Motor neuron (in vitro differentiated cells): Measurements from ENCODE around the gene TMCC1. TPM values are rescaled to one million over a fixed set of nuclear protein-coding genes. Genes with fewer than 3 reads are reported as not detected.

Source experiments
- ATAC-seq, 8 experiments: fragments of 200-7000 bp; cut with Tn5 transposase; replicated peaks in 6 of 8; 2 replicates each; pipeline ENCODE4 v1.8.0; 2021; ENCODE audit warnings: mild to moderate bottlenecking in 8 of 8, moderate library complexity in 8 of 8
- H3K27ac ChIP-seq, 2 donors: fragments of 250-450 bp; sonication (Bioruptor Pico); 2 replicates each; pipeline ENCODE4 v1.9.0; 2021; ENCODE audit warnings: antibody characterized with exemption in 2 of 2, mild to moderate bottlenecking in 2 of 2, moderate library complexity in 1 of 2
- H3K4me1 ChIP-seq, 2 donors: fragments of 250-450 bp; sonication (Bioruptor Pico); replicated peaks in 1 of 2; 2 replicates each; pipeline ENCODE4 v1.6.1; 2021; ENCODE audit warnings: antibody characterized with exemption in 2 of 2, mild to moderate bottlenecking in 2 of 2, moderate library complexity in 1 of 2
- H3K4me3 ChIP-seq, 5 donors: fragments of 250-450 bp; sonication (Bioruptor Pico); 2 replicates each; pipeline ENCODE4 v1.9.0; 2021; ENCODE audit warnings: antibody characterized with exemption in 5 of 5, mild to moderate bottlenecking in 5 of 5, moderate library complexity in 4 of 5
- WGBS, 10 experiments: fragments of 450-650 bp; shearing (Covaris generic); methylation state at CpG; one replicate each; pipeline ENCODE4 v1.0.0; 2022; 5-methylcytosine and 5-hydroxymethylcytosine counted together
- in situ Hi-C, 9 experiments: fragments of 400-800 bp; cut with MboI; loops; one replicate each; pipeline ENCODE4 v1.15.0; 2021; ENCODE audit warnings: low sequenced_read_pairs in 9 of 9, low pct_unique_long_range_greater_than_20kb in 2 of 9; ENCODE audit not compliant: unreplicated experiment in 9 of 9
- total RNA-seq, 8 experiments: library from RNA; unstranded; fragments of 300-600 nt; gene quantifications; 2 replicates each; pipeline versions ENCODE4 v1.2.3 to v1.2.4, GENCODE V29; 2022

The TMCC1 gene
- total RNA-seq, 8 experiments from 2014 or later, result 20.0 to 53.2 (median 33.8) TPM

DNA sequence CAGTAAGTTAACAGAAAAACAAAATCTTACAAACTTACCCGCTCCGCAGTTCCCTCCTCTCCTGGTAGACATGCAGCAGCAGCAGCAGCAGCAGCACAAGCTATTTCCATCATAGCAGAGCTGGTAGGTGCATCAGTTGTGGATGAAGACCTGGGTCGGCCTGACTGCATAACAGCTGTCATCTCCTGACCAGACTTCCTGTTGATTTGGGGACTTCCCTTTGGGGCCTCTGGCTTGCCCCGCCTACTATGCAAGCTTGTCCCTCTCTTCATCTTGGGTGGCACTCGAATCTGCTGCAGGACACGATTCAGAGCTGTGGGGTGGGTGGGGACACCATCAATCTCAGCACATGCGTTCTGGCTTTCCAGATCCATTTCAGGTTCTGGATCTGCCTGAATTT, 65.7 kb downstream of the TMCC1 start:
- in situ Hi-C loops, result loop anchor here in 1 of 9 experiments (10.0 to 25.0 kb wide), 2 partner anchors 193 to 340 kb away; no protein-coding TSS in a partner anchor
- ATAC-seq, result peak in 1 of 8 experiments; percentile 13
- 20 to 100% (median 79%) methylated on average over 1 to 6 of the region's 7 CpGs; no CpG with 5 or more reads in 2 of the 10 experiments for WGBS, 10 experiments

GRCh38 chr3:129824926-129825541, 68.5 kb downstream of the TMCC1 start:
- no peak overlapping the region for H3K27ac ChIP-seq
- 0 to 65% (median 42%) methylated on average over 1 to 3 of the region's 3 CpGs for WGBS, 10 experiments

More for the DNA sequence above, 65.7 kb downstream of the TMCC1 start:
- Histone ChIP-seq H3K27ac (no peak overlapping the region), H3K4me1 (no peaks in the 10 kb centered on the region), H3K4me3 (no peak overlapping the region)

GRCh38 chr3:129822679-129823078, 70.8 kb downstream of the TMCC1 start:
- WGBS, 10 experiments, result 50 to 100% (median 100%) methylated on average over 1 of the region's 1 CpG; no CpG with 5 or more reads in 6 of the 10 experiments
- no peaks in the 10 kb centered on the region for H3K4me1 ChIP-seq
- in situ Hi-C loops, result loop anchor here in 3 of 9 experiments (10.0 to 25.0 kb wide), 5 partner anchors 160 to 360 kb away; no protein-coding TSS in a partner anchor
- H3K27ac ChIP-seq, result no peak overlapping the region
- no peak overlapping the region for H3K4me3 ChIP-seq
- ATAC-seq, result no peak

More at GRCh38 chr3:129824926-129825541, 68.5 kb downstream of the TMCC1 start:
- ATAC-seq, result peak in 6 of 8 experiments; percentile 26 to 63 (median 32)
- H3K4me1 ChIP-seq, result no peaks in the 10 kb centered on the region
- H3K4me3 ChIP-seq, result no peak overlapping the region
- in situ Hi-C loops, result loop anchor here in 3 of 9 experiments (10.0 to 25.0 kb wide), 5 partner anchors 163 to 363 kb away; no protein-coding TSS in a partner anchor

DNA sequence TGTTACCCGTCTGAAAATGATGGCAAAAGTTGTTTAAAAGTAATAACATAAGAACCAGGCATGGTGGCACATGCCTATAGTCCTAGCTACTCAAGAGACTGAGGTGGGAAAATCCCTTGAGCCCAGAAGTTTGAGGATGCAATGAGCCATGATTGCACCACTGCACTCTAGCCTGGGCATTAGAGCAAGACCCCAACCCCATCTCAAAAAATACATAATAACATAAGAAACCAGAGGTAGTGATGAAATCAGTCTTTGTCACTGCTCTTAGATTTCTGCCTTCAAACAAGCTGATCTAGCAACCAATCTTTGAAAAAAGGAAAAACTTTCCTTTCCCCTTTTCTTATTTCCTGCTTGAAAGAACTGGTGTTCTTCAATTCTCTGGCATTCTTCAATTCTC, 71.3 kb downstream of the TMCC1 start:
- WGBS, 10 experiments, result 71 to 100% (median 100%) methylated on average over 1 of the region's 1 CpG; no CpG with 5 or more reads in 1 of the 10 experiments
- Histone ChIP-seq H3K27ac (no peak overlapping the region), H3K4me3 (no peak overlapping the region), H3K4me1 (no peaks in the 10 kb centered on the region)
- in situ Hi-C loops, result loop anchor here in 3 of 9 experiments (10.0 to 25.0 kb wide), 5 partner anchors 160 to 360 kb away; no protein-coding TSS in a partner anchor
- ATAC-seq, result no peak

- no peak for ATAC-seq
- 0 to 93% (median 81%) methylated on average over 1 to 4 of the region's 4 CpGs for WGBS, 10 experiments
- in situ Hi-C loops, result loop anchor here in 3 of 9 experiments (10.0 to 25.0 kb wide), 5 partner anchors 158 to 358 kb away; no protein-coding TSS in a partner anchor
- no peak overlapping the region for H3K27ac ChIP-seq
- no peak overlapping the region for H3K4me3 ChIP-seq
- H3K4me1 ChIP-seq, result no peaks in the 10 kb centered on the region
Measured at GRCh38 chr3:129820587-129820986, 72.9 kb downstream of the TMCC1 start.

DNA sequence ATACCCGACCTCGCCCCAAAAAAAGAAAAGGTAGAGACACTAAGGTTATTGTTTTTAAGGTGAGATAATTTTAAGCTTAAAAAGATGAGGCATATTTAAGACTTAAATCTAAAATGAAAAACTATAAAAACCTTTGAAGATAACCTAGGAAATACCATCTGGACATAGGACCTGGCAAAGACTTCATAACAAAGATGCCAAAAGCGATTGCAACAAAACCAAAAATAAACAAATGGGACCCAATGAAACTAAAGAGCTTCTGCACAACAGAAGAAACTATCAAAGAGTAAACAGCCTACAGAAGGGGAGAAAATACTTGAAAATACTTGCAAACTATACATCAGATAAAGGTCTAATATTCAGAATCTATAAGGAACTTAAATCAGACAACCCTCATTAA, 80.9 kb downstream of the TMCC1 start:
- 66 to 98% (median 92%) methylated on average over 1 to 3 of the region's 3 CpGs for WGBS, 10 experiments
- in situ Hi-C loops, result loop anchor here in 3 of 9 experiments (10.0 to 25.0 kb wide), 5 partner anchors 150 to 350 kb away; no protein-coding TSS in a partner anchor
- Histone ChIP-seq H3K4me1 (no peaks in the 10 kb centered on the region), H3K27ac (no peak overlapping the region), H3K4me3 (no peak overlapping the region)
- ATAC-seq, result no peak

GRCh38 chr3:129809297-129809696, 84.2 kb downstream of the TMCC1 start:
- Histone ChIP-seq H3K27ac (no peak overlapping the region), H3K4me1 (no peaks in the 10 kb centered on the region), H3K4me3 (no peak overlapping the region)
- in situ Hi-C loops, result loop anchor here in 2 of 9 experiments (25.0 kb wide), 4 partner anchors 147 to 347 kb away; no protein-coding TSS in a partner anchor
- no peak for ATAC-seq

DNA sequence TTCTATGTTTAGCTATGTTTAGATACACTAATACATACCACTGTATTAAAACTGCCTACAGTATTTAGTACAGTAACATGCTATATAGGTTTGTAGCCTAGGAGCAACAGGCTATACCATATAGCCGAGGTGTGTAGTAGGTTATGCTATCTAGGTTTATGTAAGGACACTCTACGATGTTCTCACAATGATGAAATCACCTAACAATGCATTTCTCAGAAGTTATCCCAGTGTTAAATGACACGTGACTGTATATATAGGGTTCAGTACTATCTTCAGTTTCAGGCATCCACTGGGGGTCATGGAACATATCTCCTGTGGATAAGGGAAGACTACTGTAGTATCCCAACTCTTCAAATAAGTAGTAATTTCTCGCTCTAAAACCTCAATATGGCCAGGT, 97.4 kb downstream of the TMCC1 start:
- 80 to 100% (median 93%) methylated on average over 1 to 4 of the region's 4 CpGs; no CpG with 5 or more reads in 2 of the 10 experiments for WGBS, 10 experiments

GRCh38 chr3:129795186-129796010, 98.1 kb downstream of the TMCC1 start:
- peak in 7 of 8 experiments; percentile 24 to 77 (median 52) for ATAC-seq
- WGBS, 10 experiments, result 33 to 76% (median 67%) methylated on average over 1 to 6 of the region's 6 CpGs
- in situ Hi-C loops, result no loop called here
- Histone ChIP-seq H3K4me1 (peaks cover 25 to 33% of the 10 kb centered on the region in 2 donors), H3K4me3 (no peak overlapping the region), H3K27ac (no peak overlapping the region)

More for the DNA sequence above, 97.4 kb downstream of the TMCC1 start:
- H3K27ac ChIP-seq, result no peak overlapping the region
- peaks cover 25 to 33% of the 10 kb centered on the region in 2 donors for H3K4me1 ChIP-seq
- in situ Hi-C loops, result no loop called here
- H3K4me3 ChIP-seq, result no peak overlapping the region
- peak in 1 of 8 experiments; percentile 11 for ATAC-seq

DNA sequence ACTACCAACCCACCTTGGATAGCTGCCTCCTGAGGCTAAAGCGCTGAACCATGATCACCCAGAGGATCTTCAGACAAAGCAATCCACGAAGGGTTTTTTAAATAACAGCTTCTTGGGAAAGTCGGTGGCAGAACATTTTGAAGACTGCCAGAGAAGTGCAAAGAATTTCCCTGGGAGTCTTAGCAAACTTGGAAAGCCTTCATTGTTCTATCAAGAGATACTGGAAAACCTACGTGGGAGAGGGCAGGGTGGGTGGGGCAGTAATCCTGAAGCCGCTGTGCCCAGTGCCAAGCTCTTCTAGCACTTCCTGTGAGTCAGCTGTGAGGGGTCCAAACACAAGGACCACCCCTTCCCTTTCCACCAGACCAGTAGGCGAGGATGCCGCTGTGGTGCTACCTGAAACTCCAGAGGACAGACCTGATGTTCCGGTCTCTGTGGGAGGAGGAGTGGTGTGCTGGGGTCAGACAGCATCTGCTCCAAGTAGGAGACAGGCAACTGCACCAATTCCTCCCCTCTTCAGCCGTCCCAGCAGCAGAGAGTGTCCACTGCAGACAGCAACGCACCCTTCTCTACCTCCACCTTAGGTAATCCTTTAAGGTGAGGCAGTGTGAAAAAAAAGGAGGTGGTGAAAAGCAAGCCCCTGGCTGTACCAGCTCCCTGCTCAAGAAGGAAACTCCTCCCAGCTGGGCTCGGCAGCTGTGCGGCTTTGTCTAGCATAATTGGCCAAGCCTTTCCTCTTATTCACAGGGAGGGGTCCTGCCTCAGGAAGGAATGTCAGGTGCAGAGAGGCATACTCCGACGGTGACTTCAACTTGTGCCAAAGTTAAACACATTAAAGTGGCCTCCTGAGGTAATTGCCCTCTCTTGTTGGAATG, 99.0 kb downstream of the TMCC1 start:
- in situ Hi-C loops, result no loop called here
- ATAC-seq, result peak; percentile 52 to 97 (median 60)
- H3K4me3 ChIP-seq, result peak overlapping the region in 1 of 5 donors; percentile 30
- H3K4me1 ChIP-seq, result peaks cover 25 to 33% of the 10 kb centered on the region in 2 donors
- 0 to 21% (median 3%) methylated on average over 1 to 8 of the region's 14 CpGs; no CpG with 5 or more reads in 1 of the 10 experiments for WGBS, 10 experiments
- H3K27ac ChIP-seq, result no peak overlapping the region

GRCh38 chr3:129793942-129794310, 99.6 kb downstream of the TMCC1 start:
- peak in 5 of 8 experiments; percentile 53 to 64 (median 58) for ATAC-seq
- 0 to 80% (median 0%) methylated on average over 1 to 2 of the region's 2 CpGs; no CpG with 5 or more reads in 5 of the 10 experiments for WGBS, 10 experiments
- Histone ChIP-seq H3K27ac (no peak overlapping the region), H3K4me3 (peak overlapping the region in 1 of 5 donors; percentile 30), H3K4me1 (peaks cover 25 to 33% of the 10 kb centered on the region in 2 donors)
- in situ Hi-C loops, result no loop called here

- peak in 4 of 8 experiments; percentile 30 to 36 (median 34) for ATAC-seq
- Histone ChIP-seq H3K4me3 (peak overlapping the region in 1 of 5 donors; percentile 30), H3K27ac (no peak overlapping the region), H3K4me1 (peaks cover 25 to 33% of the 10 kb centered on the region in 2 donors)
- 0 to 100% (median 55%) methylated on average over 1 of the region's 1 CpG; no CpG with 5 or more reads in 2 of the 10 experiments for WGBS, 10 experiments
- in situ Hi-C loops, result no loop called here
Measured at GRCh38 chr3:129793319-129793718, 100.2 kb downstream of the TMCC1 start.
